Activated T-cell treated with anti-CD3 and anti-CD28 coated beads for 24 hours (primary cell): Measurements from ENCODE around the gene VIPAS39.

ENCODE experiments used
- DNase-seq: peaks from one replicate; pipeline ENCODE4 v3.0.0-alpha.2; 2020; ENCODE audit warnings: low read depth

The VIPAS39 gene

DNA sequence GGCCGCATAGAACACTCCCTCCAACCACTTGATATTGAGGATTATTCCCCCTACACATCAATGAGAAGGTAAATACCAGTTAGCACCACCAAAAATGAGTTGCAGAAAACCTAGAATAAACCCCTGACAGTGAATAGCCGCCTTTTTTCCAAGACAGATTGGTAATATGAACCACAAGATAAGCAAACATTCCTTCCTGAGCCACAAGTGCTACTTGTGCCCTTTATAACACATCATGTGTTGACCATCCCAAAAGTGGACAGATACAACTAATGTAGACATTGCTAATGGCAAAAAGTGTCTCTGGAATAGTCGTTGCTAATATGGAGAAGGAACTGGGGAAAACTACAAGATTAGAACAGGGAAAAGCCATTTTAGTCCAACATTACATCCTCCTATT lies 51.3 kb downstream of the VIPAS39 start:
- DNase-seq = no peak

- DNase-seq = no peak
These were observed 53.6 kb downstream of the VIPAS39 start for GRCh38 chr14:77403768-77404167.

DNA sequence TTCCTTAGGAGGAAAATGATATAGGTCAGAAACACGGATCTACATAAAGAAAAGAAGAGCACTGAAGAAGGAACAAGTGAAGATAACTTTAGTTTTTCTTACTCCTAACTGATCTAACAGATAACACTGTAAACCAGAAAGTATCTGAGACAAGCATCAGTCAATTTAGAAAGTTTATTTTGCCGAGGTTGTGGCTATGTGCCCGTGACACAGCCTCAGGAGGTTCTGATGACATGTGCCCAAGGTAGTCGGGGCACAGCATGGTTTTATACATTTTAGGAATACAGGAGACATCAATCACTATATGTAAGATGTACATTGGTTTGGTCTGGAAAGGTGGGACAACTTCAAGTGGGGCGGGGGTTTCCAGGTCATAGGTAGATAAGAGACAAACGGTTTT lies 57.2 kb downstream of the VIPAS39 start:
- no peak for DNase-seq

DNA sequence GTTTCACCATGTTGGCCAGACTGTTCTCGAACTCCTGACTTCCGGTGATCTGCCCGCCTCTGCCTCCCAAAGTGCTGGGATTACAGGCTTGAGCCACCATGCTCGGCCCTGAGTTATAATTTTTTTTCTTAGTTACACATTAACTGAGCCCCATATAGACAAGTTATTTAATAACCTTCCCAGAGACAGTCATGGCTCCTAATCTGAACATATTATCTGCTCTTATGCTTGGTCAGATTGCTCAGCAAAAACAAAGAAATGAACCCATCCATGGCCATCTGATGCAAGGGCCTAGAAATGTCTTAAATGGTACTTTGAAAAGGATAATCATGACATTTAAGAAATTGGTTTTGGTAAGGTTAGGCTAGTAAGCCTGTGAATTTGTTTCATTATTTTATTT lies 67.2 kb downstream of the VIPAS39 start:
- DNase-seq = no peak

DNA sequence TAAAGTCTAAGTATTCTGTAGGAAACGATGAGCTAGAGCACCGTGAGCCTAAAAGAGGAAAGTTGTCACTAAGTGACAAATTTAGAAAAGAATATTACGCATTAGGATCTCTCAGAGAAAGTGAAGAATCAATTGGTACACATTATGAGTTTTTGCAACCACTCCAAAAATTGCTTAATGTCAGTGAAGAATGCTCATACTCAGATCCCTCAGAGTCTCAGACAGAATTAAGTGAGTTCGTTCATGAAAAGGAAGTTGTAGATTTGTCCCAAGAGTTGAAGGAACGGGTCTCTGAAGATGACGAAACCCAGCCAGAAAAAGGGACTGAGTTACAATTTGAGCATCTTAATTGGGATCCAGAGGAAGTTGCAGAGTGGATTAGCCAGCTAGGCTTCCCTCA lies 78.7 kb downstream of the VIPAS39 start:
- no peak for DNase-seq

DNA sequence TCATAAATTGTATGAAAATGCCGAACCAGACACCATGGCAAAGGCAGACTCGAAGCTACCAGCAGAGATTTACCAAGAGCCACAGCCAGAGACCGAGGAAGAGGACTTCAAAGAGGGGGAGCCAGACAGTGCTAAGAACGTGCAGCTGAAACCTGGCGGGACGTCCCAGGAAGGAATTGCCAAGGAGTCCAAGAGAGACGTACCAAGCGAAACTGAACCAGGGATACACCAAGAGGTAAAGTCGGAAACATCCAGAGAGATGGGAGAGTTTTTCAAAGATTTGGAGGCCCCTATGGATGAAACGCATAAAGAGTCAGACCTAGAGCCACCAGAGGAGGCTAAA lies 79.9 kb downstream of the VIPAS39 start:
- no peak for DNase-seq

DNA sequence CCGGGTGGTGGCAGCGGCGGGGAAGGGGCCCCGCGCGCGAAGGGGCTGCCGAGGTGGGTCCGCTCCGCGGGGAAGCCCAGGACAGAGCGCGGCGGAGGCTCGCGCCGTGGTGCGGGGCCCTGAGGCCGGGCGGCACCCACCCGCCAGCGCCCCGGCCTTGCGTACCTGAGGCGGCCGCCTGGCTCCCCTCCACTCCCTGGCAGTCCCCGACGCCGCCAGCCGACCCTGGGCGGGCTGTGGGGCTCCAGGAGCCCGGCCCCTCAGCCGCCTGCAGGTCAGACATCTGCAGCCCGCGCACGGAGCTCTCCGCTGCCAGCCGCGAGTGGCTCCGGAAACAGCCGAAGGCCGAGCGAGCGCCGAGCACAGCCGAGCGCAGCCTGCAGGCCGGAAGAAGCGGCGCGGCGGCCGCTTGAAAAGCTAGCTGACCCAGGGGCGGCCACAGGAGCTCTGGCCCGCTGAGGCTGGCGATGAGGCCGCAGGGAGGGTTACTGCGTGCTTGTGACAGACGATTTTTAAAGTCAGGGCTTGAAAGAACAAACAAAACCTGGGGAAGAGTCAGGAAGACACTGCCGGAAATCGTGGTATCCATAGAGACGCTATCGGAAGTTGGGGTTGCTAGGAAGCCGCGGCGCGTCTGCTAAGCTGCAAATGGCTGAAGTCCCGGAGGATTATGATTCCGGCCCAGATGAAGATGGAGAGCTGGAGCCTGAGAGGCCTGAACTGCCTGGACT lies 80.5 kb downstream of the VIPAS39 start, which contains the start of the genes SAMD15 and TMED8:
Gene SAMD15, plus strand, starts transcription at position 609 of the 731 bp plus-strand sequence. Its CDS starts 40 bp downstream, at position 649.
Gene TMED8, minus strand, starts transcription at position 324 of the 731 bp plus-strand sequence. Its CDS starts 41 bp downstream, at position 283.
- peak; percentile 78 for DNase-seq
